GM12891 (cell line): ENCODE results near the gene SMARCA4.

Source experiments
- POLR2A ChIP-seq: IDR thresholded peaks from 2 replicates; pipeline ENCODE4 v1.6.1; 2011; ENCODE audit warnings: low read depth, low read length, control low read depth
- POLR2AphosphoS5 ChIP-seq: IDR thresholded peaks from 2 replicates; pipeline ENCODE4 v1.6.1; 2011; ENCODE audit warnings: low read depth, low read length, control low read depth

- TF ChIP-seq POLR2A (no peak), POLR2AphosphoS5 (no peak)
Measured at GRCh38 chr19:11070123-11070522, 109.3 kb downstream of the SMARCA4 start.
